Neural progenitor cell (in vitro differentiated cells): Measurements from ENCODE around the gene AMACR. TPM values are rescaled to one million over a fixed set of nuclear protein-coding genes. Genes with fewer than 3 reads are reported as not detected.

Experiments
- DNase-seq: peaks from one replicate; pipeline ENCODE4 v3.0.0-alpha.2; 2016; ENCODE audit warnings: low spot score
- H2AFZ ChIP-seq: fragments of 200-600 bp; sonication (generic); replicated peaks from 2 replicates; pipeline ENCODE4 v1.6.1; 2016; ENCODE audit warnings: antibody characterized with exemption
- H3F3A ChIP-seq: fragments of 200-600 bp; sonication (generic); 2 replicates; pipeline ENCODE4 v1.6.1; 2016; ENCODE audit warnings: antibody characterized with exemption, low read depth
- H3K27ac ChIP-seq: fragments of 200-600 bp; sonication (generic); 2 replicates; pipeline ENCODE4 v1.5.1; 2016; ENCODE audit warnings: mild to moderate bottlenecking
- H3K27me3 ChIP-seq: fragments of 200-600 bp; sonication (generic); 2 replicates; pipeline ENCODE4 v1.6.1; 2016; ENCODE audit warnings: mild to moderate bottlenecking, moderate library complexity
- H3K36me3 ChIP-seq: fragments of 200-600 bp; sonication (generic); 2 replicates; pipeline ENCODE4 v1.5.1; 2016
- H3K4me1 ChIP-seq: fragments of 200-600 bp; sonication (generic); 2 replicates; pipeline ENCODE4 v1.6.1; 2016; ENCODE audit warnings: mixed run types
- H3K4me2 ChIP-seq: fragments of 200-600 bp; sonication (generic); 2 replicates; pipeline ENCODE4 v1.6.1; 2016
- H3K4me3 ChIP-seq: fragments of 200-600 bp; sonication (generic); 2 replicates; pipeline ENCODE4 v1.5.1; 2016
- H3K79me2 ChIP-seq: fragments of 200-600 bp; sonication (generic); 2 replicates; pipeline ENCODE4 v1.6.1; 2016; ENCODE audit warnings: low read depth
- H3K9ac ChIP-seq: fragments of 200-600 bp; sonication (generic); 2 replicates; pipeline ENCODE4 v1.6.1; 2016
- H3K9me3 ChIP-seq: fragments of 200-600 bp; sonication (generic); 2 replicates; pipeline ENCODE4 v1.5.1; 2016; ENCODE audit warnings: low read depth
- H4K20me1 ChIP-seq: fragments of 200-600 bp; sonication (generic); 2 replicates; pipeline ENCODE4 v1.6.1; 2016; ENCODE audit warnings: low read depth
- H3K27ac Mint-ChIP-seq: 3 replicates; pipeline ENCODE4 v1.8.0; 2021; ENCODE audit warnings: mixed read lengths
- H3K27me3 Mint-ChIP-seq: 2 replicates; pipeline ENCODE4 v1.8.0; 2022; ENCODE audit warnings: low read depth, mild to moderate bottlenecking, inconsistent platforms, moderate library complexity, mixed read lengths; ENCODE audit not compliant: insufficient read depth
- H3K36me3 Mint-ChIP-seq: 3 replicates; pipeline ENCODE4 v1.8.0; 2021; ENCODE audit warnings: mixed read lengths
- H3K4me1 Mint-ChIP-seq: 3 replicates; pipeline ENCODE4 v1.8.0; 2021; ENCODE audit warnings: mixed read lengths
- H3K4me3 Mint-ChIP-seq: 3 replicates; pipeline ENCODE4 v1.8.0; 2021; ENCODE audit warnings: mild to moderate bottlenecking, moderate library complexity, mixed read lengths
- H3K9me3 Mint-ChIP-seq: 3 replicates; pipeline ENCODE4 v1.8.0; 2020; ENCODE audit warnings: mixed read lengths
- EZH2 ChIP-seq: fragments of 200-600 bp; sonication (generic); IDR thresholded peaks from 2 replicates; pipeline ENCODE4 v1.6.1; 2017; ENCODE audit warnings: antibody characterized with exemption, mild to moderate bottlenecking, moderate library complexity
- EZH2phosphoT487 ChIP-seq: fragments of 200-600 bp; sonication (generic); IDR thresholded peaks from 2 replicates; pipeline ENCODE4 v1.6.1; 2017; ENCODE audit warnings: antibody characterized with exemption
- small RNA-seq: library from RNA; depleted of rRNA; stranded (forward); fragments of <200 nt; gene quantifications from one replicate; pipeline ENCODE3, GENCODE V24; 2015
- total RNA-seq: library from RNA; depleted of rRNA; stranded (reverse); fragments of >200 nt; gene quantifications from 2 replicates; pipeline ENCODE4 v1.2.3, GENCODE V29; 2015; ENCODE audit warnings: low replicate concordance
- TF ChIP-seq, protein P1 (sequence below): fragments of 200-600 bp; sonication (generic); IDR thresholded peaks from 2 replicates; pipeline ENCODE4 v1.5.1; 2017; ENCODE audit warnings: antibody characterized with exemption, mild to moderate bottlenecking

The AMACR gene
- total RNA-seq, 1 donor from 2014 or later, result 14.9 TPM

DNA sequence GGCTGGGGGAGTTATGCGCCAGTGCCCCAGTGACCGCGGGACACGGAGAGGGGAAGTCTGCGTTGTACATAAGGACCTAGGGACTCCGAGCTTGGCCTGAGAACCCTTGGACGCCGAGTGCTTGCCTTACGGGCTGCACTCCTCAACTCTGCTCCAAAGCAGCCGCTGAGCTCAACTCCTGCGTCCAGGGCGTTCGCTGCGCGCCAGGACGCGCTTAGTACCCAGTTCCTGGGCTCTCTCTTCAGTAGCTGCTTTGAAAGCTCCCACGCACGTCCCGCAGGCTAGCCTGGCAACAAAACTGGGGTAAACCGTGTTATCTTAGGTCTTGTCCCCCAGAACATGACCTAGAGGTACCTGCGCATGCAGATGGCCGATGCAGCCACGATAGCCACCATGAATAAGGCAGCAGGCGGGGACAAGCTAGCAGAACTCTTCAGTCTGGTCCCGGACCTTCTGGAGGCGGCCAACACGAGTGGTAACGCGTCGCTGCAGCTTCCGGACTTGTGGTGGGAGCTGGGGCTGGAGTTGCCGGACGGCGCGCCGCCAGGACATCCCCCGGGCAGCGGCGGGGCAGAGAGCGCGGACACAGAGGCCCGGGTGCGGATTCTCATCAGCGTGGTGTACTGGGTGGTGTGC, 71.4 kb downstream of the AMACR start, which contains the start of gene RXFP3:
RXFP3 (plus strand) TSS at position 6 of the 636 bp plus-strand sequence; CDS start at position 361, 355 bp downstream.
- H3K36me3 Mint-ChIP-seq, result no peaks in the 10 kb centered on the region
- H3K27me3 Mint-ChIP-seq, result peaks cover 8% of the 10 kb centered on the region
- Histone ChIP-seq H3F3A (no peaks in the 10 kb centered on the region), H3K4me1 (no peaks in the 10 kb centered on the region), H3K9me3 (no peaks in the 10 kb centered on the region), H2AFZ (peak within 1 kb of the TSS; percentile 59), H3K79me2 (no peaks in the 10 kb centered on the region), H3K27ac (no peak within 1 kb of the TSS), H4K20me1 (peaks cover 10% of the 10 kb centered on the region), H3K9ac (no peak within 1 kb of the TSS), H3K36me3 (no peaks in the 10 kb centered on the region), H3K27me3 (peaks cover 29% of the 10 kb centered on the region), H3K4me3 (peak within 1 kb of the TSS; percentile 56), H3K4me2 (peak within 1 kb of the TSS; percentile 89)
- H3K4me1 Mint-ChIP-seq, result peaks cover 8% of the 10 kb centered on the region
- no peak within 1 kb of the TSS for H3K27ac Mint-ChIP-seq
- DNase-seq, result no peak
- H3K4me3 Mint-ChIP-seq, result peak within 1 kb of the TSS; percentile 84
- TF ChIP-seq, protein P1, sequence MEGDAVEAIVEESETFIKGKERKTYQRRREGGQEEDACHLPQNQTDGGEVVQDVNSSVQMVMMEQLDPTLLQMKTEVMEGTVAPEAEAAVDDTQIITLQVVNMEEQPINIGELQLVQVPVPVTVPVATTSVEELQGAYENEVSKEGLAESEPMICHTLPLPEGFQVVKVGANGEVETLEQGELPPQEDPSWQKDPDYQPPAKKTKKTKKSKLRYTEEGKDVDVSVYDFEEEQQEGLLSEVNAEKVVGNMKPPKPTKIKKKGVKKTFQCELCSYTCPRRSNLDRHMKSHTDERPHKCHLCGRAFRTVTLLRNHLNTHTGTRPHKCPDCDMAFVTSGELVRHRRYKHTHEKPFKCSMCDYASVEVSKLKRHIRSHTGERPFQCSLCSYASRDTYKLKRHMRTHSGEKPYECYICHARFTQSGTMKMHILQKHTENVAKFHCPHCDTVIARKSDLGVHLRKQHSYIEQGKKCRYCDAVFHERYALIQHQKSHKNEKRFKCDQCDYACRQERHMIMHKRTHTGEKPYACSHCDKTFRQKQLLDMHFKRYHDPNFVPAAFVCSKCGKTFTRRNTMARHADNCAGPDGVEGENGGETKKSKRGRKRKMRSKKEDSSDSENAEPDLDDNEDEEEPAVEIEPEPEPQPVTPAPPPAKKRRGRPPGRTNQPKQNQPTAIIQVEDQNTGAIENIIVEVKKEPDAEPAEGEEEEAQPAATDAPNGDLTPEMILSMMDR, result no peak
- TF ChIP-seq EZH2 (no peak), EZH2phosphoT487 (no peak)
- no peaks in the 10 kb centered on the region for H3K9me3 Mint-ChIP-seq

Small RNA genes within 50 kb of the gene (small RNA-seq; reads per million reads assigned to genes)
- not detected for gene AC139783.1

Other genes with a start within 250 kb of the AMACR start
- gene ADAMTS12, start 116.1 kb downstream of the AMACR start, total RNA-seq, result 15.6 and 16.7 TPM in 2 replicates
- gene RXFP3, start 71.7 kb downstream of the AMACR start, total RNA-seq, result not detected in 2 replicates
- 0.06 TPM in 1 of 2 replicates, not detected in the other for gene SLC45A2, start 23.4 kb downstream of the AMACR start, total RNA-seq
- 4.8 and 6.4 TPM in 2 replicates for gene C1QTNF3, start 35.2 kb upstream of the AMACR start, total RNA-seq